Stimulated activated CD4-positive, alpha-beta T cell treated with anti-CD3 and anti-CD28 coated beads, Interleukin-2, amount 100 ng/mL, for 48 hours (primary cell): ENCODE results near the gene CCM2.

Experiments
- DNase-seq, 2 donors: peaks; one replicate each; pipeline ENCODE4 v3.0.0-alpha.2; 2020

The CCM2 gene

DNA sequence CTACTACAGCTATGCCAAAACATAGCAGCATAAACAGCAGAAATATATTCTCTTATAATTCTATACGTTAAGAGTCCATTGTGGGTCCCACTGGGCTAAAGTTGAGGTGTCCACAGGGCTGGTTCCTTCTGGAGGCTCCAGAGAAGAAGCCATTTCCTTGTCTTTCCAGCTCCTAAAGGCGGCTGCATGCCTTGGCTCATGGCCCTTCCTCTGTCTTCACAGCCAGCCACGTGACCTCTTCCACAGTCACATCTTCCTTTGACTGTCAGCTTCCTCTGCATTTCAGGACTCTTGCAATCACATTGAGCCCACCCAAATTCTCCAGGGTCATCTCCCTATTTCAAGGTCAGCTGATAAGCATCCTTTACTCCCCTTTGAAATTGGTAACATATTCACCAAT, 71.5 kb downstream of the CCM2 start:
- no peak for DNase-seq

DNA sequence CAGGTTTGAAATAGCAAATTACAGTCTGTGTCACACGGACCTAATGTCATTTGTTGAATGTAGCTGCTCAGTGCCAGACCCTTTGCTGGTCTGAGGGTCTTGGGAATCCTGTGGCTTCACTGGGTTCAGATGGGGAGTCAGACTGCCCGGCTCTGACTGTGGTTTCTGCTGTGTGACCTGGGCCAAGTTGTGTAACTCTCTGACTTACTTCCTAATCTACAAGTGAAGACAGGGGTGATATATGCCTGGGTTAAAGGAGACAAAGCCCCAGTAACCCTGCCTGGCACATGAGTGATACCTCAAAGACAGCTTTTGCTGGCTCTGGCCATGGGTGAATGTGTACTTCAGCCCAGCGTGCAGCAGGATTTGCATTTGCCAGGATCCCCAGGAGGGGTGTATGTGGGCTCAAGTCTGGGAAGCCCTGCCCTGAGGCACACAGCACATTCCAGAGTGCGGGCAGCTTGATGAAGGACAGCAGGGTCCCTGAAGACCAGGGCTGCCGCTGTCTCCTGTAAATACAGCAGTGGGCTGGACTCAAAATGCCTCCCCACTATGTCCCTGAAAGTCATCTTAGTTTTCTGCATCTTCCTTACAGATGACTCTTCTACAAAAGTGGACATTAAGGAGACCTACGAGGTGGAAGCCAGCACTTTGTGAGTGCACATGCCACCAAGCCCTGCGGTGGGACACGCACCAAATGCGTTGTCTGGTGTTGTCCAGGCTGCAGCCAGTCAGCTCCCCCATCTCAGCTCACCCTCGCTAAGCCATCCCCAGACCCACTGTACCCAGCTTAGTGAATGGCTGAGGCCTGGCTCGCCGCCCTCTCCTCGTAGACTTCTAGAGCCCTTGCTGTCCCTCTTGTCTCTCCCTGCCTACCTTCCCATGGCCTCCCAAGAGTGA, 72.4 kb downstream of the CCM2 start:
- DNase-seq, result no peak

DNA sequence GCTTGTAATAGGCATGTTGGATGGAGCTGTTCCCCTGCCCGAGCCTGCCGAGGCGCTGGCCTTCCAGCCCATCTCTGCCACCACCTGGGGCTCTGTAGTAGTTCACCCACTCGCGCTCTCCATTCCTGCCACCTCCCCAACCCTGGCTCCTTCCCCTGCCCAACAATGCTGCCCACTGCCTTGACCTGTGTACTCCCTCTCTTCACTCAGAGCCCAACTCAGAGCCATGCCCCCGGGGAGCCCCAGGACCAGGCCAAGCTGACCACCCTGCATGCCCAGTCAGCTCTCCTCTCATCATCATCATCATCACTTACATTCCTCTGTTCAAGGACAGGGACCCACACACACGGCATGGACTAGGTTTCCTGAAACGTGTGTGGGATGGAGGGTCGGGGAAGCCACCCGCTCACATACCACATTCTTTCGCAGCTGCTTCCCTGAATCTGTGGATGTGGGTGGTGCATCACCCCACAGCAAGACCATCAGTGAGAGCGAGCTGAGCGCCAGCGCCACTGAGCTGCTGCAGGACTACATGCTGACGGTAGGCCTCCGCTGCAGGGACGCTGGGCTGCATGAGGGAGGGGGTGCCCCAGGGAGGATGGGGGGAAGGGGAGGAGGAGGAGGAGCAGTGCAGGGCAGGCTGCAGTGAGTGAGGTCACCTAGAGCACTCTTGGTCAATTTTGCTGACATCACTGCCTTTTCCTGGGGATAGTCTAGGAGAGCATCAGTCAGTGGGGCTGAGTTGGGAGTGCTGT, 73.2 kb downstream of the CCM2 start:
- DNase-seq, result no peak

DNA sequence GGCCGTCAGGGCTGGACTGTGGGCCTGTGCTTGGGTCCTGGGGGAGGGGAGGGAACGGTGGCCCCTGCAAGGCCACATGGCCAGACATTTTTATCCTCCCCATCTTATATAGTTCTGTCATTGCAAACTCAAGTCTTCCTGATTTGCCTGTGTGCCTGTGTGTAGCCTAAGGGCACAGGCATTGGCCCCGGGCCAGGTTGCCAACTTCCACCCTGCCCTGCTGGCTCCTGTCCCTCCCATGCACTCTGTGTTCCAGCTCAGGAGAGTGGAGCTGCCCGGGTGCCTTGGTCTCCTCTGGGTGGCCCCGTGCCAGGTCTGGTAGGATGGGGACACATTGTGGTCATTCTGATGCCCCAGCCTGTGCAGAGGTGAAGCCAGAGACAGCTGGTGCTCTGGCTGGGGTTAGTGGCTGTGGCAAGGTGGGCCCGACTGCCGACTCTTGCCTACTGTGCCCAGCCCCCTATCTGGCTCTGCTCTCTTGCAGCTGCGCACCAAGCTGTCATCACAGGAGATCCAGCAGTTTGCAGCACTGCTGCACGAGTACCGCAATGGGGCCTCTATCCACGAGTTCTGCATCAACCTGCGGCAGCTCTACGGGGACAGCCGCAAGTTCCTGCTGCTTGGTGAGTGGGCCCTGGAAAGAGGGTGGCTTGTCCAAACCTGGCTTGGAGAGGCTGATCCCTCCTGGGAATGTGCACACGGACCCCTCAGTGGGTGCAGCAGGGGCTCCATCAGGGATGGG, 74.0 kb downstream of the CCM2 start:
- DNase-seq, result no peak

DNA sequence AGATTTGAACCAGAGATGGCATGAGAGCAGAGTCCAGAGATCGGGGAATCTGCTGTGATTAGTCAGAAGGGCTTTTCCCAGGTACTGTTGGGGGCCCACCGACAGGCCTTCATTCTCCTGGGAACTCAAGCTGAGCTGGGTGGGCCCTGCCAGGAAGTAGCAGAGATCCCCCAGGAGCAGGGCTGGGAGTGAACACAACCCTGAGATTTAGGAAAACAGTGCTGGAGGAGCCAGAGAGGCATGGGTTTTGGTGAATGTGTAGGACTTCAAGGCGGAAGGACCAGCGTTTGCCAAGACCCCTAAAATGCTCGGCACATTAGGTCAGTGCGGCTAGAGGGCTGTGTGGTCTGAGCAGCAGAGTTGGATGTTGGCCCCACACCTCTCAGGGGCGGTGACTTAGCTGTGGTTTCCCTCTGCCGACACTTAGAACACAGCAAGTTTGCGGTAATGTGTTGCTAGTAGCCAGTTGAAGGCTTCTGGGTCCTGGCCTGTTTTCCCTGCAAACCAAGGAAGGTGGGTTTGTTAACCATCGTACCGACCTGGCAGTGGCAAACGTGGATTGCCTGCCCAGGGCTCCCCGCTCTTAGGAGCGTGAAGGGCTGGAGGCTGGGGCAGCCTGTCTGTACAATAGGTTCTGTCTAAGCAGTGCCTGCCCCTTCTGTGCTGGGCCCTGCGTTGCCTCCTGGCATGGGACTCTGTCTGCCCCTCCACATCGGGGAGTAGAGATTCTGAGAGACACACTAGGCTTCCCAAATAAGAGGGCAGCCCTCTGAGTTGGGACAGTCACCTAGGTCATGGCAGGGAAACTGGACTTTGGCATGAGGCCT, 74.7 kb downstream of the CCM2 start:
- DNase-seq, result no peak

DNA sequence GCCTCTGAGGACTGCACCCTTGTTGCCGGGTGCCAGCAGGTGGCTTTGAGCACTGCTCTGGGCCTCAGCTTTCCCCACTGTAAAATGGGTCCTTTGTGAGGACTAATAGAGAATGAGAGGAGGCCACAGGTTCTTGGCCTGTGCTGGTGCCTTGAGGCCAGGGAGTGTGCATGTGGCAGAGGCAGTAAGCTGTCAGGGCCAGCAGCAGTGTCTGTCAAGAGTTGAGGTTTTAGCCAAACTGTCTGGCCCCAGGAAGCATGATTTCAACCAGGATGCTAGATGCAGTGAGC, 75.3 kb downstream of the CCM2 start:
- no peak for DNase-seq

DNA sequence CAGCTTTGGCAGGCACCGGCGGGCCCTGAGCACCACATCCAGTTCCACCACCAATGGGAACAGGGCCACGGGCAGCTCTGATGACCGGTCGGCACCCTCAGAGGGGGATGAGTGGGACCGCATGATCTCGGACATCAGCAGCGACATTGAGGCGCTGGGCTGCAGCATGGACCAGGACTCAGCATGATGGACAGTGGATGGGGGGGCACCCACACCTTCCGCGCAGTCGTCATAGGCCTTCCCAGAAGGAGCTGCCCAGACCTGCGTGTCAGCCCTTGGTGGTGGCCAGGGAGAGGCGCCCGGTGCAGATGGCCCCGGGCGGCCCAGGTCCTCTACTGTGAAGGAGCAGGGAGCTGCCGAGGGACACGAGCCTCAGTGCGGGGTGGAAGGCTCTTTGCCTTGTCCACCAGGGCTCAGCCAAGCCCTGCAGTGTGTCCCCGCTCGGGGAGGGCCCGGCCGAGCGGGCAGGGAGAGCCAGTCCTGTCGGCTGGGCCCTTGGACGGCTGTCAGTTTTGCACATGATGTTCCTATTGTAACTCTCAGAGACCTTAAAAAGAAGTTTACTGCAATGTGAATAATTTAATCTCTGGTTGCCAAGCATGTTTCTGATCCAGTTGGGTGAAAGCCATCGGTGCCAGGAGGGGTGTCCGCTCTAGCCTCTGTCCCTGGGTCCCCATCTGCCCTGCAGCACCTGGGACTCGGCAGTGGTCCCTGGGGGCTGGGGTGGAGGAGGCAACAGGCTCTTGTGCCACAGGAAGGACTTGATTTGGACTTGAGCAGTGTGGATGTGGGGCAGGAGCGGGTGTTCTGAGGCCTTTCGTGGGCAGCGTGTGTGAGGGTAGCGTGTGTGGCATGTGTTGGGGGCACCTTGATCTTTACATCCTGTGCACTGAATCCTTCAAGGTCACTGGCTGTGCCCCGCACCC, 76.1 kb downstream of the CCM2 start:
- DNase-seq, result no peak

DNA sequence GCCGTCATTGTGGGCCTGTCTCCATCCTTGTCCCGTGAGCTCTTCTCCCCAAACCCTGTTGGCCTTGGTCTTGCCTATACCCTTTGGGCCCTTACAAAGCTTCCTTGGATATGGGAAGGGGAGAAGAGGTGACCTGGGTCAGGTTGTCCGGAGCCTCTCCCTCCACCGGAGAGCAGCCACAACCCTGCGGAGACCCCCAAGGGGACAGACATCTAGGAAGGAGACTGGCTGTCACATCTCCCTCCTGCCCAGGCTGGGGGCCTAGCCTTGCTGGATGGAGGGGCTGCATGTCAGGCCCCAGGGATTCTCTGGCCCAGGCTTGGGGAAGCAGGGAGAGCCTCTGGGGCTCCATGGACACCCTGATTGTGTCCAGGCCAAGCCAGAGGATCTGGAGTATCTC, 76.9 kb downstream of the CCM2 start:
- DNase-seq, result no peak

DNA sequence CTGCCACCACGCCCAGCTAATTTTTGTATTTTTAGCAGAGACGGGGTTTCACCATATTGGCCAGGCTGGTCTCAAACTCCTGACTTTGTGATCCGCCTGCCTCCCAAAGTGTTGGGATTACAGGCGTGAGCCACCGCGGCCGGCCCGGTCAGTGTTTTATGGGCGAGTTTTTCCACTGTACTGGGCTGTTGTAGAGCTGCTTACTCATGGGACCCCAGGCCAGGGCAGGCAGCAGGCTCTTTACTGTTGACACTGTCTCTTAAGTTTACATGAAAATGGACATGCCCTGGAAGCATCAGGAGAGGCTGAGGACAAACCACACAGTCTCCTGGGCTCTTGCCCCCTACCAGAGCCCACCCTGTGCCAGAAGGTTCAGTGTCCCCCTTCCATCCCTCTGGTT, 77.6 kb downstream of the CCM2 start:
- DNase-seq, result no peak

DNA sequence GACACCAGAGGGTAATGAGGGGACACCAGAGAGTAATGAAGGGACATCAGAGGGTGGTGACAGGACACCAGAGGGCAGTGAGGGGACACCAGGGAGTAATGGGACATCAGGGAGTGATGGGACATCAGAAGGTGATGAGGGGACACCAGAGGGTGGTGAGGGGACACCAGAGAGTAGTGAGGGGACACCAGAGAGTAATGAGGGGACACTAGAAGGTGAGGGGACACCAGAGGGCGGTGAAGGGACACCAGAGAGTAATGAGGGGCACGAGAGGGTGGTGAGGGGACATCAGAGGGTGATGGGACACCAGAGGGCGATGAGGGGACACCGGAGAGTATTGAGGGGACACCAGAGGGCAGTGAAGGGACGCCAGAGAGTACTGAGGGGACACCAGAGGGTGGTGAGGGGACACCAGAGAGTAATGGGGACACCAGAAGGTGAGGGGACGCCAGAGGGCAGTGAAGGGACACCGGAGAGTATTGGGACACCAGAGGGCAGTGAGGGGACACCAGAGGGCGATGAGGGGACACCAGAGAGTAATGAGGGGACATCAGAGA, 78.2 kb downstream of the CCM2 start:
- DNase-seq, result no peak

DNA sequence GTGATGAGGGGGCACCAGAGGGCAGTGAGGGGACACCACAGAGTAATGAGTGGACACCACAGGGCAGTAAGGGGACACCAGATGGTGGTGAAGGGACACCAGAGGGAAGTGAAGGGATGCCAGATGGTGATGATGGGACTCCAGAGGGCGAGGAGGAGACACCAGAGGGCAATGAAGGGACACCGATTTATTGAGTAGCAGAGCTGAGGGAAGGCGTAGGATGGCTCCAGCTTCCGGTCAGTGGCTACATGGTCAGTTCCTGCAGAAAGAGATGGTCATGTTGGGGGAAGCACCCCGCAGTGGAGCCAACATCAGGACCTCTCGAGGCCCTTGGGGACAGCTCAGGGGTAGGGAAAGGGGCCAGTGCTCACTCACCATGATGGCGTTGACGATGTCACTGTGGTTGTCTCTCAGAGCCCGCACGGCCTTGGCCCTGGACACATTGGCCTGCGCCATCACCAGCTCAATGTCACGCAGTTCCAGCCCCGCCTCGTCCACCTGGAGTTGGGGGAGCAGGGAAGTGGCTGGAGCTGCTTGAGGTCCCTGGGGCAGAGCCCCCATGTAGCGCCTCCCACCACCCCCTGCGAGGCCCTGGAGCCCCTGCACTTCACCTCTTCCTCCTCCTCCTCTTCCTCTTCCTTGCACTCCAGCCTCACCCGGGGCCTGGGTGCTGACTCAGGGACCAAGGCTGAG, 80.4 kb downstream of the CCM2 start:
- DNase-seq, result no peak

DNA sequence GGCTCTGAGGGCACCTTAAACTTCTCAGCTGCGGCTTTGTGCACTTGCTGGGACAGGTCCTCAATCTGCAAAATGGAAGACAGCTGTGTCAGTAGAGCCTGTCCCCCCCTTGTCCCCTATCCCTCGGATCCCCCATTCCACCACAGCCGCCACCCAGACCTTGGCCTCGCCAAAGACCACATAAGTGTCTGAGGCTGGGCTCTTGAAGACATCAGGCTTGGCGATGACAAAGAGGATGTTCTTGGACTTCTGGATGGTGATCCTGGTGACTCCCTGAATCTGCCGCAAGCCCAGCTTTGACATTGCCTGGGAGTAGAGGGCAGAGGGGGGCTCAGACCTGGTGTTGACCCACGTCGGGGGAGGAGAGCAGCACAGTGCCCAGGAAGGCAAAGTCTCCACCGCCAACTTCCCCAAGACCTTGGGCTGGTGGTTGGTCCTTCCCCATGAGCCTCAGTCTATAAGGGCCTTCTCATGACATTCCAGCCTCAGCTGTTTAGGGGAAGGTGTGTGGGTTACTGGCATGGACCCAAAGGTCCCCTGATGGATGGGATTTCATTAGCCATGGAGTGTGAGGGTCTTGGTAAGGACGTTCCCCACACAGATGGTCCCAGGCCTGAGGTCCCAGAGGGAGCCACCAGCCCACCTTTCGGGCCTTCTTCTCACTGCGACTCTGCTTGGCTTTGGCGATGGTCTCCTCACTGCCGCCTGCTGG, 81.1 kb downstream of the CCM2 start:
- DNase-seq, result no peak

DNA sequence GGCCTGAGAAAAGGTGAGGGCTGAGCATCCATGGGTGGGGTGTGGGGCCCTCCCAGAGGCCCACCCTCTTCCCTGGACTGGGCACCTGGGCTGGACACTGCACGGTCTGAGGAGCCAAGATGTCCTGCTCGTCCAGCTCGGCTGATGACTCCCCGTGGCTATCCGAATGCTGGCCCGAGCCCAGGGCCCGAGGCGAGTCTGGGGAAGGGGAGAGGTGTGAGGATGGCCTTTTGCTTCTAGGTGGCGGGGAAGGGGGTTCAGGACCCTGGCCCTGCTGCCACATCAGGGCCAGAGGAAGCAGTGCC, 81.6 kb downstream of the CCM2 start:
- DNase-seq, result no peak

DNA sequence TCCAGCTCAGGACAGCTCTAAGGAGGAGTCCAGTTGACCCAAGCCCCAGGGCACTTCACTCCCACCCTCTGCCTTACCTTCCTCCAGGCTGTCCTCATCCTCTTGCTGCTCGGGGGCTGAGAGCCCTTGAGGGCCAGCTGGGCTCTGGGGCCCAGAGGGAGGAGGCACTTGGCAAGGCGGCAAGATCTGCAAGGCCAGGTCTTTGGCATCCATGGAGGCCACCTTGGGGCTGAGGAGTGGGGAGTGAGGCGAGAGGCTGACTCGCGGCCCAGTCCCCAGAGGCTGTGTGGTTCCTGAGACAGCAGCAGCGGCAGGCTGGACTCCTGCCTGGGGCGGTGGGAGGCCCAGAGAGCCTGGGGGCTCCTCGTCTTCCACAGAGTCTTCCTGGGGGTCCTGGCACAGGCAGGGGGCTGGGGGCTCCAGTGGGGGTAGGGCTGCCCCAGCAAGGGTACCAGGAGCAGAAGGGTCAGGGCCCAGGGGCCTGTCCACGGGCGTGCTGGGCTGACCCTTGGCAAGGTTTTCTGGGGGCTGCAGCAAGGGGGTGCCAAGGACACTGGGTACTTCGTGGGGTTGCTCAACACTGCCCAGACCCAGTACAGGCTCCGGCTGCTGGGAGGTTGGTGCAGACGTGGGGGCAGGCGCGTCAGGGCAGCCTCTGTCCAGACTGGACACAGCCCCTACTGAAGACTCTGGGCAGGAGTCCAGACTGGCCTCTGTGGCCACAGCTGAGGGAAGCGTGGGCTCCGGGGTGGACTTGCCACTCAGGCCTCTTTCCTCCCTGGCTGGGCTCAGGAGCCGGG, 82.2 kb downstream of the CCM2 start:
- no peak for DNase-seq

DNA sequence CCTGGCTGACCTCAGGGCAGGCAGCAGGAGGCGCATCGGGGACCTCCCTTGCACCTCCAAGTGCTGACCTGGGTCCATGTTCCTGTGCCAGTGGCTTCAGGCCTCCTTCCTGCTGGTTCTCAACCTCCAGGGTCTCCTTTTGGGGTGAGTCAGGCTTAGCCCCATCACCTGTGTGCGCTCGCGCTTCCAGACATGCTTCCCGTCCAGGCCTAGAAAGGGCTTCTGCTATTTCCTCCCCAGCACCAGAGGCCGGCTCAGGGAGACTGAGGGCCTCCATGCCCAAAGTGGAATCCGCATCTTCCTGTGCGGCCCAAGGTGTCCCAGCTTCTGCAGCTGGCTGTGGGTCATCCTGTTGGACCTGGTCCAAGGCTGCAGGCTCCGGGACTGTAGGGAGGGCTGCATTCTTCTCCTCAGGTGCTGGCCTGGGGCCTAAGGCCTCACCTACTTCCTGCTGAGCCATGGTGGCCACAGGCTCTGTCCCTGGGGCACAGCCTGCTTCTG, 82.9 kb downstream of the CCM2 start:
- no peak for DNase-seq

DNA sequence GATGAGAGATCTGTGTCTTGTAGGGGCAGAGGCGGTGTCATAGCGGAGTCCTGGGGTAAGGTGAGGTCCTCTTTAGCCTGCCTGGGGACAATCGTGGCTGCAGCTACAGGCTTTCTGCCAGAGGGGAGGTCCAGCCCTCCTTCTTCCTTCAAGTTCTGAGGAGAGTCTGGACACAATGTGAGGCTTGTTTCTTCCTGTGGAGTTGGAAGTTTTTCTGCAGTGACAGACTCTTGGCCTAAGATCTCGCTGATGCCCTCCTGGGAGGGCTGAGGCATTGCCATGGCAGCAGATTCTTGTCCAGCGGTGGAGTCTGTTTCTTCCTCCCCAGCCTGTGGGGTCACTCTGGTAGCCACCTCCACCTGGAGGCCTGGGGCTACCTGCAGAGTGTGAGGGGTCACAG, 84.3 kb downstream of the CCM2 start:
- DNase-seq, result no peak

DNA sequence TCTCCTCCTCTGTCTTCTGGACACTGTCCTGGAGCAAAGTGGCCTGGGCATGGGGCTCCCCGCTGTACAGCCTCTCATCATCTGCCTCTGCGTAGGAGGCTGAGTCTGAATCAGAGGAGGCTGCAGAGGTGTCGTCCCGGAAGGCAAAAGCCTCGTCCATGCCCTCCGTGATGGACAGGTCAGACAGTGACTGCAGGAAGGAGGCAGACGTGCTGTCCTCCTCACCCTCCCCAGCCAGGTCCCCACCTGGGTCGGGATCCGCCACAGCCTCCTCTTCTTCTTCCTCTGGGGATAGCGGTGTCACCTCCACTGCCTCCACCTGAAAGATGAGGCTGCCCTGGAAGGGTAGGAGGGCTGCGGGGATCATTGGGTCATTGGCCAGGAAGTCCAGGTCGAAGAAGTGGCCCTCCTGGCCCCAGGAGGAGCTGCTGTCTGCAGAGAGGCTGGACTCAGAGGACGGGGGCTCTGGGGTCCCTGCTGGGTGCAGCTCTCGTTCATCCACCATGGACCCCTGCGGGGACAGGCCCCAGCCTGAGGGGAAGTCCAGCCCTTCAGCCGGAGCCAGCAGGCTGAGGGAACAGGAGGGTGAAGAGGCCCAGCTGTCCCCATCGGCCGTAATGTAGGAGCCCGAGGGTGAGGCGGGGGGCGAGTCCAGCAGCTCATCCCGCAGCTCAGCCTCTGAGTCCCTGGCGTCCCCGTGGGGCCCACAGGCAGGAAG, 85.1 kb downstream of the CCM2 start:
- no peak for DNase-seq

DNA sequence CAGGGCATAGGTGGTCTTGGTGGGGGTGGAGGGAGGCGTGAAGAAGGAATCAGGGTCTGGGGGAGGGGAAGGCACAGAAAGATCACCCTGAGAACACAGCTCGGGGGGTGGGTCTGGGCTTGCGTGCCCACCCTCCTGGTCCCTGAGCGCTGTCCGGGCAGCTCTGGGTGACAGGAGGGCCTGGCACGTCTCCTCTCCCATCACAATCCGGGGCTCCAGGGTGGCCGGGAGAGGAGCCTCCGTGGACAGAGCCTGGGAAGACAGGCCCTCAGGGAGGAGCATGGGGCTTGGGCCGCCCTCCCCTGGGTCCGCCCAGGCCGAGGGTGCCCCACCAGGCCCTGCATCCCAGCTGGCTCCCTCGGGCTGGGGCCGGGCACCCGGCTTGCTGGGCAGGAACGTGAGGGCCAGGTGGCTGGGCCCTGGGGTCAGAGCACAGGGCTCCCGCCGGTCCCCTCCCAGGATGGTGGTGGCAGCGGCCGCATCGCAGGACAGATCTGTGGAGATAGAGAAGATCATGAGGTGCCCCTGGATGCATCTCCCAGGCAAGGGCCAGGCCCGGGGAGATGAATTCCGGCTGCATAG, 85.7 kb downstream of the CCM2 start:
- no peak for DNase-seq
